Transverse colon (tissue), 4 donors: ENCODE measurements around the gene NTF3. TPM values are rescaled to one million over a fixed set of nuclear protein-coding genes. Genes with fewer than 3 reads are reported as not detected.

Experiments used
- DNase-seq: peaks from one replicate; pipeline ENCODE4 v3.0.0-alpha.2; 2019
- H3K27ac ChIP-seq, 4 donors: fragments of 200-600 bp; sonication (generic); 2 replicates each; pipeline ENCODE4 v1.5.1; 2016 to 2018; ENCODE audit warnings: inconsistent platforms in 4 of 4
- H3K27me3 ChIP-seq: fragments of 200-600 bp; sonication (generic); 2 replicates; pipeline ENCODE4 v1.5.1; 2017; ENCODE audit warnings: inconsistent platforms
- H3K36me3 ChIP-seq, 4 donors: fragments of 200-600 bp; sonication (generic); 2 replicates each; pipeline ENCODE4 v1.5.1; 2017 to 2019; ENCODE audit warnings: inconsistent platforms in 4 of 4
- H3K4me1 ChIP-seq, 4 donors: fragments of 200-600 bp; sonication (generic); 2 replicates each; pipeline ENCODE4 v1.5.1; 2017 to 2020; ENCODE audit warnings: inconsistent platforms in 4 of 4
- H3K4me3 ChIP-seq, 4 donors: fragments of 200-600 bp; sonication (generic); 1 replicate in 1 of 4; 2 replicates in 3 of 4; pipeline versions ENCODE4 v1.5.1 to v1.6.1; 2017 to 2019; ENCODE audit warnings: inconsistent platforms in 4 of 4
- H3K9me3 ChIP-seq, 2 donors: fragments of 200-600 bp; sonication (generic); 2 replicates each; pipeline ENCODE4 v1.5.1; 2017 to 2019; ENCODE audit warnings: inconsistent platforms in 2 of 2
- CTCF ChIP-seq, 5 experiments: fragments of 200-600 bp in 3 of 5; fragments of 450-650 bp in 2 of 5; sonication (generic) in 3 of 5; IDR thresholded peaks; 1 replicate in 2 of 5; 2 replicates in 3 of 5; pipeline ENCODE4 v1.5.1; 2016 to 2017; ENCODE audit warnings: antibody characterized with exemption in 5 of 5, inconsistent platforms in 3 of 5, mild to moderate bottlenecking in 2 of 5, moderate library complexity in 1 of 5
- EP300 ChIP-seq: sonication (generic); formaldehyde crosslinking; IDR thresholded peaks from one replicate; pipeline ENCODE4 v1.6.1; 2017; ENCODE audit warnings: antibody characterized with exemption, low read depth
- POLR2A ChIP-seq: fragments of 450-650 bp; IDR thresholded peaks from one replicate; pipeline ENCODE4 v1.6.1; 2016; ENCODE audit warnings: antibody characterized with exemption, mild to moderate bottlenecking, moderate library complexity
- POLR2AphosphoS5 ChIP-seq, 3 donors: sonication (generic); formaldehyde crosslinking; IDR thresholded peaks; one replicate each; pipeline ENCODE4 v1.6.1; 2016; ENCODE audit warnings: antibody characterized with exemption in 3 of 3
- WGBS, 2 donors: methylation state at CpG; one replicate each; pipeline ENCODE4 v1.1.5; 2018; ENCODE audit warnings: low coverage in 1 of 2; 5-methylcytosine and 5-hydroxymethylcytosine counted together
- in situ Hi-C, 4 donors: fragments of 200-750 bp; cut with MboI; loops; one replicate each; pipeline versions ENCODE4 v1.15.0 to v1.15.1; 2017; ENCODE audit warnings: low sequenced_read_pairs in 3 of 4, low pct_ligation_motif_present in 1 of 4, low pct_unique_long_range_greater_than_20kb in 1 of 4
- intact Hi-C: fragments of 100-400 bp; cut with DNase I; formaldehyde crosslinking; loops from one replicate; pipeline ENCODE4 v1.15.1; 2023; ENCODE audit warnings: low total_unique reads
- total RNA-seq, 4 donors: library from RNA; depleted of rRNA; stranded (reverse); fragments of >200 nt; gene quantifications; one replicate each; pipeline ENCODE4 v1.1.0, GENCODE V29; 2016

NTF3 gene
- total RNA-seq, 4 donors from 2014 or later: 0.68 TPM; not detected in 3

GRCh38 chr12:5487076-5487475 is 55.2 kb downstream of the NTF3 start:
- H3K4me3 ChIP-seq: no peak overlapping the region
- no peaks in the 10 kb centered on the region for H3K27me3 ChIP-seq
- H3K36me3 ChIP-seq: no peaks in the 10 kb centered on the region
- no peak overlapping the region for H3K27ac ChIP-seq
- peaks cover 0 to 5% (median 0%) of the 10 kb centered on the region in 4 donors for H3K4me1 ChIP-seq
- no peaks in the 10 kb centered on the region for H3K9me3 ChIP-seq
- no peak for TF ChIP-seq CTCF (IDR thresholded peaks at IDR 0.05)
- TF ChIP-seq POLR2AphosphoS5 (IDR thresholded peaks at IDR 0.05): no peak
- no peak for TF ChIP-seq EP300
- TF ChIP-seq POLR2A: no peak
- intact Hi-C loops: no loop called here
- no peak for DNase-seq
- 80 to 88% methylated on average over 1 to 7 of the region's 7 CpGs for WGBS, 2 donors
- in situ Hi-C loops: no loop called here

- no peaks in the 10 kb centered on the region for H3K36me3 ChIP-seq
- H3K4me1 ChIP-seq: peaks cover 0 to 5% (median 0%) of the 10 kb centered on the region in 4 donors
- intact Hi-C loops: no loop called here
- TF ChIP-seq CTCF (IDR thresholded peaks at IDR 0.05) (no peak), POLR2AphosphoS5 (IDR thresholded peaks at IDR 0.05) (no peak), EP300 (no peak), POLR2A (no peak)
- no peak for DNase-seq
- peak overlapping the region in 1 of 4 donors; percentile 28 for H3K27ac ChIP-seq
- H3K4me3 ChIP-seq: no peak overlapping the region
- H3K9me3 ChIP-seq: no peaks in the 10 kb centered on the region
- no peaks in the 10 kb centered on the region for H3K27me3 ChIP-seq
- in situ Hi-C loops: no loop called here
- WGBS, 2 donors: 80 to 89% methylated on average over 1 to 6 of the region's 6 CpGs
Observed at GRCh38 chr12:5487948-5488625, 56.2 kb downstream of the NTF3 start.

- DNase-seq: no peak
- Histone ChIP-seq H3K27ac (peak overlapping the region in 2 of 4 donors; percentile 5 to 28), H3K4me3 (no peak overlapping the region), H3K4me1 (peaks cover 0 to 5% (median 0%) of the 10 kb centered on the region in 4 donors), H3K27me3 (no peaks in the 10 kb centered on the region), H3K36me3 (no peaks in the 10 kb centered on the region), H3K9me3 (no peaks in the 10 kb centered on the region)
- TF ChIP-seq POLR2AphosphoS5 (IDR thresholded peaks at IDR 0.05): no peak
- no peak for TF ChIP-seq CTCF (IDR thresholded peaks at IDR 0.05)
- no peak for TF ChIP-seq POLR2A
- TF ChIP-seq EP300: no peak
- intact Hi-C loops (no loop called here), in situ Hi-C loops (no loop called here)
- WGBS, 2 donors: 50 to 60% methylated on average over 2 of the region's 2 CpGs
Observed at GRCh38 chr12:5488626-5488955, 56.7 kb downstream of the NTF3 start.

- intact Hi-C loops: no loop called here
- in situ Hi-C loops: no loop called here
- Histone ChIP-seq H3K4me3 (no peak overlapping the region), H3K27me3 (no peaks in the 10 kb centered on the region), H3K27ac (peak overlapping the region in 1 of 4 donors; percentile 5), H3K9me3 (no peaks in the 10 kb centered on the region), H3K36me3 (no peaks in the 10 kb centered on the region), H3K4me1 (peaks cover 0 to 5% (median 0%) of the 10 kb centered on the region in 4 donors)
- no peak for TF ChIP-seq EP300
- TF ChIP-seq POLR2A: no peak
- no peak for TF ChIP-seq POLR2AphosphoS5 (IDR thresholded peaks at IDR 0.05)
- TF ChIP-seq CTCF (IDR thresholded peaks at IDR 0.05): no peak
- WGBS, 2 donors: 79 to 80% methylated on average over 1 to 5 of the region's 5 CpGs
- no peak for DNase-seq
Observed at GRCh38 chr12:5489017-5489416, 57.1 kb downstream of the NTF3 start.
